Measurements from ENCODE around the gene FAM180A.

DNA sequence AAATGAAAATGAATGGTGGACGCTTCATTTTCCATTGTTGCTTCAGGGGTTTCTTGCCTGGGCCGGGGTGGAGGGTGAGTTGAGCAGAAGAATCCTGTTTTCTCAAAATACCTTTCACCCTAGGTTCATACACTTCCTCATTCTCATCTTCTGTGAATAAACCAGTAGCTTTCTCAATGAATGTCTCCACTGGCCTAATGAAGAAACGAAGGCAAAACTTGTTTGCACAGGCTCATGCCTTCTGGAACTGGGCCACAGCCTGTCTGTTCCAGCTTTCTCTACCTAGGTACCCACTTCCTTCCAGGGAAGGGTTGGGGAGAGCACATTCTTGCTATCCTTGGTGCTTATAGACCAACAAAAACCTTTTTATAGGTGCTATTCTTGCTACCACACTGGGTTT, 65.0 kb downstream of the FAM180A start:
- TF ChIP-seq, protein P1, sequence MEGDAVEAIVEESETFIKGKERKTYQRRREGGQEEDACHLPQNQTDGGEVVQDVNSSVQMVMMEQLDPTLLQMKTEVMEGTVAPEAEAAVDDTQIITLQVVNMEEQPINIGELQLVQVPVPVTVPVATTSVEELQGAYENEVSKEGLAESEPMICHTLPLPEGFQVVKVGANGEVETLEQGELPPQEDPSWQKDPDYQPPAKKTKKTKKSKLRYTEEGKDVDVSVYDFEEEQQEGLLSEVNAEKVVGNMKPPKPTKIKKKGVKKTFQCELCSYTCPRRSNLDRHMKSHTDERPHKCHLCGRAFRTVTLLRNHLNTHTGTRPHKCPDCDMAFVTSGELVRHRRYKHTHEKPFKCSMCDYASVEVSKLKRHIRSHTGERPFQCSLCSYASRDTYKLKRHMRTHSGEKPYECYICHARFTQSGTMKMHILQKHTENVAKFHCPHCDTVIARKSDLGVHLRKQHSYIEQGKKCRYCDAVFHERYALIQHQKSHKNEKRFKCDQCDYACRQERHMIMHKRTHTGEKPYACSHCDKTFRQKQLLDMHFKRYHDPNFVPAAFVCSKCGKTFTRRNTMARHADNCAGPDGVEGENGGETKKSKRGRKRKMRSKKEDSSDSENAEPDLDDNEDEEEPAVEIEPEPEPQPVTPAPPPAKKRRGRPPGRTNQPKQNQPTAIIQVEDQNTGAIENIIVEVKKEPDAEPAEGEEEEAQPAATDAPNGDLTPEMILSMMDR (conservative IDR thresholded peaks at IDR 0.05; ENCODE audit: low read length): no peak
- TF ChIP-seq EZH2phosphoT487 (IDR thresholded peaks at IDR 0.05; ENCODE audit: borderline replicate concordance, low read depth, low read length): no peak
